Subcutaneous abdominal adipose tissue (tissue), 5 donors: ENCODE data around the gene TRAM2.

Source experiments
- H3K27ac ChIP-seq: one replicate; pipeline ENCODE4 v1.7.0; 2013; ENCODE audit warnings: low read depth, mild to moderate bottlenecking, inconsistent platforms, low read length, moderate library complexity
- H3K27me3 ChIP-seq, 5 donors: one replicate each; pipeline ENCODE4 v1.7.0; 2013; ENCODE audit warnings: low read length in 5 of 5, inconsistent platforms in 1 of 5; ENCODE audit not compliant: control insufficient read depth in 5 of 5, insufficient read depth in 4 of 5
- H3K36me3 ChIP-seq, 5 donors: one replicate each; pipeline ENCODE4 v1.7.0; 2013; ENCODE audit warnings: low read length in 5 of 5; ENCODE audit not compliant: control insufficient read depth in 5 of 5, insufficient read depth in 5 of 5
- H3K4me1 ChIP-seq, 5 donors: one replicate each; pipeline ENCODE4 v1.7.0; 2013; ENCODE audit warnings: low read length in 5 of 5, mild to moderate bottlenecking in 3 of 5, moderate library complexity in 1 of 5; ENCODE audit not compliant: control insufficient read depth in 5 of 5, insufficient read depth in 5 of 5
- H3K4me3 ChIP-seq, 5 donors: one replicate each; pipeline ENCODE4 v1.7.0; 2013; ENCODE audit warnings: low read length in 5 of 5, low read depth in 1 of 5
- H3K9ac ChIP-seq, 5 donors: one replicate each; pipeline ENCODE4 v1.7.0; 2013; ENCODE audit warnings: low read length in 5 of 5, mild to moderate bottlenecking in 4 of 5, moderate library complexity in 3 of 5
- H3K9me3 ChIP-seq, 5 donors: one replicate each; pipeline ENCODE4 v1.7.0; 2013; ENCODE audit warnings: low read length in 5 of 5; ENCODE audit not compliant: control insufficient read depth in 5 of 5
- donor health status: healthy.
- donor health status: healthy.
- donor health status: healthy.
- donor health status: healthy.
- donor health status: healthy.

Gene TRAM2, protein sequence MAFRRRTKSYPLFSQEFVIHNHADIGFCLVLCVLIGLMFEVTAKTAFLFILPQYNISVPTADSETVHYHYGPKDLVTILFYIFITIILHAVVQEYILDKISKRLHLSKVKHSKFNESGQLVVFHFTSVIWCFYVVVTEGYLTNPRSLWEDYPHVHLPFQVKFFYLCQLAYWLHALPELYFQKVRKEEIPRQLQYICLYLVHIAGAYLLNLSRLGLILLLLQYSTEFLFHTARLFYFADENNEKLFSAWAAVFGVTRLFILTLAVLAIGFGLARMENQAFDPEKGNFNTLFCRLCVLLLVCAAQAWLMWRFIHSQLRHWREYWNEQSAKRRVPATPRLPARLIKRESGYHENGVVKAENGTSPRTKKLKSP

DNA sequence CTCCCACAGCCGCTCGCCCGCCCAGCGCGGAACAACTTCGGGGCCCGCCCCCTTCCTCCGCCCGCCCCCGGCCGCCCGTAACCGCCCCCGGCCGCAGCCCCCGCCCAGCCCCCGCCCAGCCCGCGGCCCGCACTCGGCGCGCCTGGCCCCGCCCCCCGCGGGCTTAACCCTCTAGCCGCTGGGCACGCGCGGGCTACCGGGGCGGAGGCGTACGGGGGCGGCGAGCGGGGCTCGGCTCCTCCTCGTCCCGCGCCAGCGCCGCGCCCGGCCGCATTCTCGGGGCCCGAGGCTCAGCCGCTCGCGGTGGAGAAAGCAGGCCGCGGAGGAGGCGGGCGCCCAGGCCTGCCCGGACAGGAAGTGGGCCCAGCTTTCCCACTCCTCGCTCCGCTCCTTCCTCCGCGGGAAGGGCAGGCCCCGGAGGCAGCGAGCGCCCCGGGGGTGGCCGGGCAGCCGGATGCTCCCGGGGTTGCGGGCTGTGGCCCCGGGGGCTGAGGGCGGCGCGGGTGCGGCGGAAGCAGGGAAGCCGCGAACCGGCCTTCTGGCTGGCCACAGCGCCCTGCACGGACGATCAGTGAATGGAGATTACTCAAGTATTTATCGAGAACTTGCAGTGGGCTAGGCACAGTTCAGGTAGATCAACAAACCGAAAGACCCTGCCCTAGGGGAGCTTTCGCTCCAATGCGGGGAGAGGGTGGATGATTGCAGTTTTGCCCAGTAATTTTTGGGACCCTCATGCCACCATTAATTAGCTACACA, at the start of gene TRAM2:
Gene TRAM2 (minus strand): TSS at position 39 of the 756 bp plus-strand sequence. CDS start 145 bp downstream, outside the sequence.
- no peaks in the 10 kb centered on the region for H3K27me3 ChIP-seq
- peak within 1 kb of the TSS; percentile 92 for H3K27ac ChIP-seq
- no peaks in the 10 kb centered on the region for H3K9me3 ChIP-seq
- H3K4me3 ChIP-seq: peak within 1 kb of the TSS; percentile 85 to 94 (median 90)
- H3K36me3 ChIP-seq: peaks cover 0 to 10% (median 3%) of the 10 kb centered on the region in 5 donors
- peaks cover 5 to 51% (median 49%) of the 10 kb centered on the region in 5 donors for H3K4me1 ChIP-seq
- H3K9ac ChIP-seq: peak within 1 kb of the TSS; percentile 73 to 98 (median 92)

DNA sequence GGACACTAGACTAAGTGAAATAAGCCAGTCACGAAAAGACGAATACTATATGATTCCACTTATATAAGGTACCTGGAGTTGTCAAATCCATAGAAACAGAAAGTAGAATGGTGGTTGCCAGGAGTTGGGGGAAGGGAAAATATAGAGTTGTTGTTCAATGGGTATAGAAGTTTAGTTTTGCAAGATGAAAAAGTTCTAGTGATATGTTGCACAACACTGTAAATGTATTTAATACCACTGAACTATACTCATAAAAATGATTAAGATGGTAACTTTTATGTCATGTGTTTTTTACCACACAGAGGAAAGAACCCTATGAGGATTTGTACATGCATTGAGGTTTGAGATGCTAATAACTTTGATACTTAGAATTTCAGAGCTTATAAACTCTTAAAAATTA, 46.0 kb upstream of the TRAM2 start:
- Histone ChIP-seq H3K27me3 (no peaks in the 10 kb centered on the region), H3K9me3 (no peaks in the 10 kb centered on the region), H3K4me3 (no peak overlapping the region), H3K9ac (no peak overlapping the region), H3K27ac (no peak overlapping the region), H3K36me3 (no peaks in the 10 kb centered on the region), H3K4me1 (no peaks in the 10 kb centered on the region)

DNA sequence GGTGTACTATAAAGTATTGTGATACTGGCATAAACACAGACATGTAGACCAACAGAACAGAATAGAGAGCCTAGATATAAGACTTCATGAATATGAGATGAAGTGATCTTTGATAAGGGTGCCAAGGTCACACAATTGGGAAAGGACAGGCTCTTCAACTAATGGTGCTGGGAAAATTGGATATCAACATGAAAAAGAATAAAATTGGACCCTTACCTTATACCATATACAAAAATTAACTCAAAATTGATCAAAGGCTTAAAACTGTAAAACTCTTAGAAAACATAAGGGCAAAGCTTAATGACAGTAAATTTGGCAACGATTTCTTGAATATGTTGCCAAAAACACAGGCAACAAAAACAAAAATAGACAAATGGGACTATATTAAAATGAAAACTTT, 44.8 kb upstream of the TRAM2 start:
- no peak overlapping the region for H3K27ac ChIP-seq
- no peak overlapping the region for H3K4me3 ChIP-seq
- H3K27me3 ChIP-seq: no peaks in the 10 kb centered on the region
- no peaks in the 10 kb centered on the region for H3K36me3 ChIP-seq
- no peak overlapping the region for H3K9ac ChIP-seq
- H3K9me3 ChIP-seq: no peaks in the 10 kb centered on the region
- H3K4me1 ChIP-seq: no peaks in the 10 kb centered on the region

DNA sequence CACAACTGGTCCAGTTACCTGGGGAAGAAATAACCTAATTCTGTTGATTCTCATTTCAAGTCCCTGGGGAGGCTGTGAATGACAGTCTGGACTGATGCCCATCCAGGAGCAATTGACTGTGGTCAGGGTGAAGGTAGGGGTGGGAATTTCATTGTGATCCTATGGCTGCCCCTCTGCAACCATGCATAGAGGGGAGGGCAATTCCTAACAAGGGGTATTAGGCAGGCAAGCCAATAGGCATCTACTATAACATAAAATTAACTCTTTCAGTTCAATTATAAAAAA, 44.0 kb upstream of the TRAM2 start:
- no peak overlapping the region for H3K9ac ChIP-seq
- no peak overlapping the region for H3K27ac ChIP-seq
- H3K9me3 ChIP-seq: no peaks in the 10 kb centered on the region
- H3K36me3 ChIP-seq: no peaks in the 10 kb centered on the region
- H3K27me3 ChIP-seq: no peaks in the 10 kb centered on the region
- no peak overlapping the region for H3K4me3 ChIP-seq
- no peaks in the 10 kb centered on the region for H3K4me1 ChIP-seq

DNA sequence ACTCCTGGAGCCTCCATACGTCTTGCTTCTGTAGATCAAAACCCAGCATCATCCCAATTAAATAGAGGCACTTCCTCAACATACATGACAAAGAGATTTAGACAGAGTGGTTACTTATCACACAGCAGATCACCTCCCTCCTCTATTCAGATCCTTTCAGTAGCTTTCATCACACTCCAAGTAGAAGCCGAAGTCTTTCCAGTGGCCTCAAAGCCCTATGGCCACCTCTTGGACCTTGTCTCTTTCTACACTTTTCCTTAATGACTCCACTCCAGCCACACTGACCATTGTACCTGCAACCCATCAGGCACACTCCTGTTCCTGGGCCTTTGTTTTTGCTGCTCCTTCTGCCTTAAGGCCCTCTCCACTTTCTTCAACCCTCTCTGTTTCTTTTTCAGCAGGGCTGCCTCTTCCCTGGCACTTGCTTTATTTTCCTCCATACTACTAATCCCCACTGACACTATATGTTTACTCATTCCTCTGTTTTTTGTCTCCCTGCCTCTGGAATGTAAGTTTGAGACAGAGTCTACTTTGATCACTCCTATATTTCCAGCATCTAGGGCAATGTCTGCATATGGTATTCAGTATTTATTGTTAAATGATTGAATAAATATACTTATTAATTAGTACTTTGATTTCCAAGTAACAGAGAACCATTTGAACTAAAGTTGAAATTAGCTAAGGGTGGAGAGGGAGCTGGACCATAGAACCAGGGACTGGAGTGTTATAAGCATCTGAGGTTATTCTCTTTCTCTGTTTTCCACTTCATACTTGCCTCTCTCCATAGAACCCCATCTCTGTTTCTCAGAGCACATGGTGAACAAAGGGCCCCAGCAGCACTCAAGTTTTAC, 43.4 kb upstream of the TRAM2 start:
- Histone ChIP-seq H3K9ac (no peak overlapping the region), H3K27ac (no peak overlapping the region), H3K4me3 (no peak overlapping the region), H3K27me3 (no peaks in the 10 kb centered on the region), H3K36me3 (no peaks in the 10 kb centered on the region), H3K4me1 (no peaks in the 10 kb centered on the region), H3K9me3 (no peaks in the 10 kb centered on the region)

DNA sequence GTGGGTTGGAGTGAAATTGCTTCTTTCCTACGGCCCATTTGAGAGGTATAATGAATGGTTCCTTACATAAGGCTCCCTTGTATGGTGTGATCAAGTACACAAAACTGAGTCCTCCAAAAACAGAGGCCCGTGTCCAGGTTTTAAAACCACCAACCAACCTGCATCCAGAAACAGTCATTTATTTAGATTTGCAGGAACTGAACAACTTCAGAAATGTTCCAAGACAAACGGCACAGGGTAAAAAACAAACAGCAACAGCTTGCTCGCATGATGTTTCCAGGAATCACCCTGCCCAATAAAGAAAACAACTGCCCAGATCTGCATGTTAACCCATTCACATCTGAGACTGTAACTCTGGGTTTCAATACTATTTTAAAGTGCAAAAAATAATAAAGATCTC, 40.2 kb upstream of the TRAM2 start:
- Histone ChIP-seq H3K27ac (no peak overlapping the region), H3K9ac (no peak overlapping the region), H3K4me3 (no peak overlapping the region), H3K9me3 (no peaks in the 10 kb centered on the region), H3K36me3 (no peaks in the 10 kb centered on the region), H3K27me3 (no peaks in the 10 kb centered on the region), H3K4me1 (no peaks in the 10 kb centered on the region)

DNA sequence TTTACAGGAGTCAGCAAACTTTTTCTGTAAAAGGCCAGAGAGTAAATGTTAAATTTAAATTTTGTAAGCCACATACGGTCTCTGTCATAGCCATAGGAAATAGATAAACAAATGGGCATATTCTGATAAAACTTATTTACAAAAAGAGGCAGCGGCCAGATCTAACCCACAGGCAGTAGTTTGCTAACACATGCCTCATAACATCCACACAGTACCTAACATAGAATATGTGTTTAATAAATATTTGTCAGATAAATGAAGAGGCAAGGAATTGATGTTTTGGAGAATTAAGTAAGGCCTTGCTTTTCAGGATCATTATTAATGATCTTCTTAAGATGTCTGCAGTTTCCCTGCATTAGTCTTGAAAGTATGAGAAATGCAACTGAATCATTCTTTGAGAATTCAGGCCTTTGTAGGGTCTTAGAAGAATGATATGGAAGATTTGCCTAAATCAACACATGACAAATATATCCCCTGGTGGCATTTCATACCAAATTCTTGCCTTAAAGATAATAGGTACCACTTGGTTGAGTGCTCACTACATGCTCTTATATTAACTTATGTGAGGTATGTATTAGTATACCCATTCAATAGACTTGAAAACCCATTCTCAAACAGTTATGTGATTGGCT, 39.3 kb upstream of the TRAM2 start:
- no peak overlapping the region for H3K9ac ChIP-seq
- no peaks in the 10 kb centered on the region for H3K27me3 ChIP-seq
- H3K4me3 ChIP-seq: no peak overlapping the region
- no peaks in the 10 kb centered on the region for H3K9me3 ChIP-seq
- peaks cover 0 to 4% (median 0%) of the 10 kb centered on the region in 5 donors for H3K4me1 ChIP-seq
- H3K36me3 ChIP-seq: no peaks in the 10 kb centered on the region
- H3K27ac ChIP-seq: no peak overlapping the region

DNA sequence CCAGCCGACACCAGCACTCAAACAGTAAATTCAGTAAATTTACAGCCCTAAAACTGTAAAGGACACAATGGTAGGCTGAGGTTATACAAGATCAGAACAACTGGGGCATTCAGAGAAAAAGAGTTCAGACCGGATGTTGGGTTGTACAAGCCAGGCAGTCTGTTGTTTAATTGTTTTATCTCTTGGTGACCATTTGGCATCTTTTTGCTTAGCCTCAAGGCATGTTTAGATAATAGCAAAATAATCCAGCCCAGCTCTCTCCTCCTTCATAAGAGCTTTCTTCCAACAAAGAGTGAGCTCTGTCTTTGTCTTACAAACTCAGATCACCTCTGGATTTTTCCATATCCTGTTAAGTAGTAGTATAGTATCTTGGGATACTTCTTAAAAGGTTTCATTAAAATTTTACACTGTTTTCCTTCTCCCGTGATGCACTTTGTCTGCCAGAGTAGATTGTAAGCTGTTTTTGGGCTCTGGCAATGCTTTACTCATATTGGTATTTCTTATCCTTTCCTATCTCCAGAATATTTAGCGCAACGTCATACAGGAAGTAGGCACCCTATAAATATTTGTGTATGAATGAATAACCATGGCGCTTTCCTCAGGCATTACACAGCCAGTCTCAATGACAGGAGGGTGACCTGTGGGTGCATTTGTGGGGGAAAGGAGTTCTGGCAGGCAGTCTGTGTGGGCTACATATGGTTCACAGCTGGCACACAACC, 35.6 kb upstream of the TRAM2 start:
- Histone ChIP-seq H3K27me3 (no peaks in the 10 kb centered on the region), H3K4me1 (peaks cover 0 to 4% (median 0%) of the 10 kb centered on the region in 5 donors), H3K4me3 (no peak overlapping the region), H3K27ac (no peak overlapping the region), H3K36me3 (no peaks in the 10 kb centered on the region), H3K9me3 (no peaks in the 10 kb centered on the region), H3K9ac (no peak overlapping the region)

DNA sequence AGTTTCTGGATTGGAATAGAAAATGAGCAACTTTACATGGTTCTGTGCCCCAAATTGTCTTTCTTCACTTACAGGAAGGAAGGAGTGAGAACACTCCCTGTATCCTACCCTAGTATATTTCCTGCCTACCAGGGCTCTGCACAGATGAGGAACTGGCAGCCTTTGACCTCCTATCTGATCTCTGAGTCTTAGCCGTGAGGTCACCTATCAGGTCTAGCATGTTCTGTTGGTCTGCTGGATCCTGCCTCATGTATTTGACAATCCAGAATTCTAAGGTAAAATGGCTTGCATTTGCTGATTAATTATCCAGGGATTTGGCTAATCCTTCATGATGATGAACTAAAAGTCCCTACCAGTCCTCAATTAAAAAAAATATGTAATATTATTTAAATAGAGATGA, 35.0 kb upstream of the TRAM2 start:
- H3K27me3 ChIP-seq: no peaks in the 10 kb centered on the region
- H3K4me1 ChIP-seq: peaks cover 0 to 4% (median 0%) of the 10 kb centered on the region in 5 donors
- no peak overlapping the region for H3K4me3 ChIP-seq
- no peaks in the 10 kb centered on the region for H3K36me3 ChIP-seq
- H3K9me3 ChIP-seq: no peaks in the 10 kb centered on the region
- no peak overlapping the region for H3K9ac ChIP-seq
- no peak overlapping the region for H3K27ac ChIP-seq
